Measurements from ENCODE around the gene WDR46.

DNA sequence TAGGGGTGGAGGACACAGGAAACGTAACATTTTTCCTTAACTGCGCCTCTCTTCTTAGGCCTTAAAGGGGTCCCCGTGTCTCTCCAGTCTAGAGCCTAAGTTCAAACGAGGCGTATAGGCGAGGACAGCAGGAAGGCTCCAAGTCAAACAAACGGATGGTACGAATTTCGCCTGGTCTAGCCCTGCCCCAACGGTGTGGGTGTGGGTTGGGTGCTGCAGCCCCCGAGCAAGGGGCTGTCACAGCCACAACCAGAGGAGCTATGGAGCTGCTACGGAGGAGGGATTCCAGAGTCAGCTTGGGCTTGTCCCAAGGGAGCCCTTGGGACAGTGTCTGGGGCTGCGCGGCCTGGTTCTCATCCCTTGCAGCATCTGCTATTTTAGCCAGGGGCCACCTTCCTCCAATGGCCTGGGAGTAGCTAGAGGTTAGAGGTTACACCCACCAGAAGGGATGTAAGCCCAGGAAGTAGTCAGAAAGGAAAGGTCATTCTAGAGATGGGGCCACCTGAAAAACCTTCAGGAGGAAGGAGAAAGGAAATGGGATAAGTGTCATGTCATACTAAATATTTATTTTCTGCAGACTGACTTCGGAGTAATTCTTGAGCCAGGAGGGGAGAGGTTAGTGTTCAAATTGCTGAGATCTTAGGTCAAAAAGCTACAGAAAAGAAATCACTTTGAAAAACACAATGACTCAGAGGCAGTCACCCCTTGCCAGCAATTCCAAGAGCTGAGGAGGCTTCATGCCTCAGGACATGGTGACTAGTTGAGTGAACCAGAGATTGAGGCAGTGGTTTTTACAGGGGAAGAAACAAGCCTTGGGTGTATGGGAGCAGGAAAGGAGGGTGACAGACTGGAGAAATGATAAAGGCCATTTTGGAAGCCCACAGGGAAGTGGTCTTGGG lies 39.1 kb downstream of the WDR46 start:
- TF ChIP-seq, protein P1, sequence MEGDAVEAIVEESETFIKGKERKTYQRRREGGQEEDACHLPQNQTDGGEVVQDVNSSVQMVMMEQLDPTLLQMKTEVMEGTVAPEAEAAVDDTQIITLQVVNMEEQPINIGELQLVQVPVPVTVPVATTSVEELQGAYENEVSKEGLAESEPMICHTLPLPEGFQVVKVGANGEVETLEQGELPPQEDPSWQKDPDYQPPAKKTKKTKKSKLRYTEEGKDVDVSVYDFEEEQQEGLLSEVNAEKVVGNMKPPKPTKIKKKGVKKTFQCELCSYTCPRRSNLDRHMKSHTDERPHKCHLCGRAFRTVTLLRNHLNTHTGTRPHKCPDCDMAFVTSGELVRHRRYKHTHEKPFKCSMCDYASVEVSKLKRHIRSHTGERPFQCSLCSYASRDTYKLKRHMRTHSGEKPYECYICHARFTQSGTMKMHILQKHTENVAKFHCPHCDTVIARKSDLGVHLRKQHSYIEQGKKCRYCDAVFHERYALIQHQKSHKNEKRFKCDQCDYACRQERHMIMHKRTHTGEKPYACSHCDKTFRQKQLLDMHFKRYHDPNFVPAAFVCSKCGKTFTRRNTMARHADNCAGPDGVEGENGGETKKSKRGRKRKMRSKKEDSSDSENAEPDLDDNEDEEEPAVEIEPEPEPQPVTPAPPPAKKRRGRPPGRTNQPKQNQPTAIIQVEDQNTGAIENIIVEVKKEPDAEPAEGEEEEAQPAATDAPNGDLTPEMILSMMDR (IDR thresholded peaks at IDR 0.05; ENCODE audit: low read depth, low read length), result no peak
- no peak for TF ChIP-seq POLR2A (IDR thresholded peaks at IDR 0.05; ENCODE audit: extremely low read depth, insufficient read length)
- no peak for TF ChIP-seq MYC (IDR thresholded peaks at IDR 0.05; ENCODE audit: low read depth, low read length)

All from NB4 (cell line).